Measurements from ENCODE around the gene PKHD1.

DNA sequence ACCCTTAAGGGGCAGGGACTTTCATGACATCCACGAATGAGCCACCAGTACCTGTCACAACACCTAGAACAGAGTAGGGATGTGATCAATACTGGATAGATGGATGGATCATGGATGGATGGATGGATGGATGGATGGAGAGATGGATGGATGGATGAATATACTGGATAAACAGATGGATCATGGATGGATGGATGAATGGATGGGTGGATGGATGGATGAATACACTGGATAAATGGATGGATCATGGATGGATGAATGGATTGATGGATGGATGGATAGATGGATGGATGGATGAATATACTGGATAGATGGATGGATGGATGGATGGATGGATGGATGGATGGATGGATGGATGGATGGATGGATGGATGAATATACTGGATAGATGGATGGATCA lies 73.0 kb downstream of the PKHD1 start:
- TF ChIP-seq CTCF (IDR thresholded peaks at IDR 0.05) (no peak), POLR2A (IDR thresholded peaks at IDR 0.05) (no peak)
